BE2C (cell line): Measurements from ENCODE around the gene QSOX2.

Source experiments
- DNase-seq: peaks from one replicate; pipeline ENCODE4 v3.0.0-alpha.2; 2020
- H3K27me3 ChIP-seq: fragments of 250-450 bp; sonication (Bioruptor Pico); 2 replicates; pipeline ENCODE4 v1.5.1; 2020; ENCODE audit warnings: mild to moderate bottlenecking
- H3K36me3 ChIP-seq: fragments of 250-450 bp; sonication (Bioruptor Pico); 2 replicates; pipeline ENCODE4 v1.5.1; 2020; ENCODE audit warnings: mild to moderate bottlenecking
- H3K4me1 ChIP-seq: fragments of 250-450 bp; sonication (Bioruptor Pico); 2 replicates; pipeline ENCODE4 v1.5.1; 2020
- H3K4me3 ChIP-seq: 2 replicates; pipeline ENCODE4 v1.5.1; 2011; ENCODE audit warnings: low read depth, low read length
- H3K9me3 ChIP-seq: fragments of 250-450 bp; sonication (Bioruptor Pico); 2 replicates; pipeline ENCODE4 v1.5.1; 2020
- CTCF ChIP-seq: IDR thresholded peaks from 2 replicates; pipeline ENCODE4 v1.5.1; 2012; ENCODE audit warnings: mild to moderate bottlenecking, low read depth, low read length

Gene QSOX2

DNA sequence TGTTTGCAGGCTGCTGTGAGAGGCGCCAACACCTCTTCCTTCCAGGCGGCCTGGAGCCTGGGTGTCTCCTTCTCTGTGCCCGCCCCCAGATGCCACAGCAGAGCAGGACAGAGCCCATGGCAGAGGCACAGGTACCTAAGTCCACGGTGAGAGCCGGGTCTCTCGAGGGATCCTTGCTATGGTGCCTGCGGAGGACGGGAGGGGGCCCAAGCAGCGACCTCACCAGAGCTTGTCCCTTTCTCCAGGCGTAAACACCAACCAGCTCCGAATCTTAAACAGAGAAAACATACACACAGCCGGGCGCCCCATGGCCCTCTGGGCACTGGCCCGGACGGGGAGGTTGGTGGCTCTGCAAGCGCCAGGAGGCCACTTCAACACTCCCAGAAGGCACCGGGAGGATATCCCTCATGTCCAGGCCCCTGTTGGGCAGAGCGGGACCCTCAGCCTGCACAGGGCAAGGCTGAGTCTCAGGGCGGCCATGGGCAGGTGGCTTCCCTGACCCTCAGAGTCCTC, 46.5 kb upstream of the QSOX2 start:
- DNase-seq: peak; percentile 8
- no peak overlapping the region for H3K4me3 ChIP-seq
- no peaks in the 10 kb centered on the region for H3K9me3 ChIP-seq
- H3K36me3 ChIP-seq: no peaks in the 10 kb centered on the region
- no peaks in the 10 kb centered on the region for H3K27me3 ChIP-seq
- TF ChIP-seq CTCF: no peak
- peaks cover 8% of the 10 kb centered on the region for H3K4me1 ChIP-seq

DNA sequence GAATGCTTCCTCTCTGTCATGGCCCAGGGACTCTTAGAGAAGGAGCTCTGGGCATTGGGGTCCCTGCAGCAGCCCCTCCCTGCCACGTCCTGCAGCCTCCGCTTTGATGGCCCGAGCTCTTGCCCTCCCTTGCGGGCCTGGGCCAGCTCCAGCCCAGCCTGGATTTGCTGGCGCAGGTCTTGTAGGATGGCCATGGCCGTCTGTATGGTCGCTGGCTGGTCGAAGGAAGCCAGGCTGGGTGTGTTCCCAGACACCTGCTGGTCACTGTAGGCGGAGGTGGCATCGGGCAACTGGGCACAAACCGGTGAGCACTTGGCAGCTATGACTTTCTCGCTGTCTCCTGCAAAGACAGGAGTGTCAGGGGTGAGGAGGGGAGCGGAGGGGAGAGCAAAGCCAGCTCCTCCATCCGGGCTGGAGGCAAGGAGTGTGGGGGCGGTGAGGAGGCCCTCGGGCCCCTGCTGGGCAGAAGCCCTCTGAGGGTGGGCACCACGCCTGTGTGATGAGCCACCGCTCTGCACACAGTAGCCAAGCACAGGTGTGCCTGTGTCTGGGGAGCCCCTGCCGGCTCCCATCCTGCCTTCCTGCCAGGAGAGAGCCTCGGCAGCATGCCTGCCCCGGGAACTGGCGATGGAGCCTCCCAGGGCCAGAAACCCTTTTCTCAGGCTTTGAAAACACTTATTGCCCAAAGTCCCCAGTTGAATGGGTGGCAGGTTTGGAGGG, 45.9 kb upstream of the QSOX2 start:
- H3K36me3 ChIP-seq: no peaks in the 10 kb centered on the region
- no peak for TF ChIP-seq CTCF
- DNase-seq: peak; percentile 11
- no peak overlapping the region for H3K4me3 ChIP-seq
- H3K27me3 ChIP-seq: no peaks in the 10 kb centered on the region; the same call in 1 of the 2 replicates
- H3K4me1 ChIP-seq: peaks cover 8% of the 10 kb centered on the region
- H3K9me3 ChIP-seq: no peaks in the 10 kb centered on the region

- DNase-seq: peak; percentile 11
- Histone ChIP-seq H3K4me1 (peaks cover 8% of the 10 kb centered on the region), H3K27me3 (no peaks in the 10 kb centered on the region; the same call in 1 of the 2 replicates), H3K36me3 (no peaks in the 10 kb centered on the region), H3K4me3 (no peak overlapping the region), H3K9me3 (no peaks in the 10 kb centered on the region)
- TF ChIP-seq CTCF: no peak
Measured at GRCh38 chr9:136290508-136291000, 44.9 kb upstream of the QSOX2 start.

GRCh38 chr9:136289651-136290507, 44.3 kb upstream of the QSOX2 start:
- H3K9me3 ChIP-seq: no peaks in the 10 kb centered on the region
- TF ChIP-seq CTCF: 0 out of 2 replicates have a peak, but pooled peaks have one; percentile 2
- no peaks in the 10 kb centered on the region; the same call in 1 of the 2 replicates for H3K27me3 ChIP-seq
- DNase-seq: peak; percentile 13
- H3K4me1 ChIP-seq: peaks cover 8% of the 10 kb centered on the region
- no peak overlapping the region for H3K4me3 ChIP-seq
- no peaks in the 10 kb centered on the region for H3K36me3 ChIP-seq

GRCh38 chr9:136287960-136288753, 42.5 kb upstream of the QSOX2 start:
- no peaks in the 10 kb centered on the region; the same call in 1 of the 2 replicates for H3K27me3 ChIP-seq
- peaks cover 8% of the 10 kb centered on the region for H3K4me1 ChIP-seq
- H3K4me3 ChIP-seq: no peak overlapping the region
- peak; percentile 39 for DNase-seq
- no peaks in the 10 kb centered on the region for H3K36me3 ChIP-seq
- no peaks in the 10 kb centered on the region for H3K9me3 ChIP-seq
- no peak for TF ChIP-seq CTCF
